Measurements from ENCODE around the gene TSR2.

GRCh38 chrX:54484666-54485065, 44.5 kb downstream of the TSR2 start:
- no peak for TF ChIP-seq CTCF (conservative IDR thresholded peaks at IDR 0.05; ENCODE audit: low read depth in 2 of 2)
- no peak for TF ChIP-seq EZH2phosphoT487 (IDR thresholded peaks at IDR 0.05; ENCODE audit: unreplicated experiment)
- no peak for TF ChIP-seq ZNF114 (CRISPR knock-in tag; IDR thresholded peaks at IDR 0.05)
- TF ChIP-seq POLR2AphosphoS5 (IDR thresholded peaks at IDR 0.05; ENCODE audit: low read depth), result no peak
- no peak for TF ChIP-seq CREB1 (CRISPR knock-in tag; IDR thresholded peaks at IDR 0.05; ENCODE audit: low read depth)
- TF ChIP-seq EZH2 (IDR thresholded peaks at IDR 0.05; ENCODE audit: low read depth, unreplicated experiment), result no peak
- no peak for TF ChIP-seq REST (IDR thresholded peaks at IDR 0.05; ENCODE audit: unreplicated experiment)

Data from GM23338 (cell line).